ENCODE results near the gene HDAC9.

HDAC9 gene

DNA sequence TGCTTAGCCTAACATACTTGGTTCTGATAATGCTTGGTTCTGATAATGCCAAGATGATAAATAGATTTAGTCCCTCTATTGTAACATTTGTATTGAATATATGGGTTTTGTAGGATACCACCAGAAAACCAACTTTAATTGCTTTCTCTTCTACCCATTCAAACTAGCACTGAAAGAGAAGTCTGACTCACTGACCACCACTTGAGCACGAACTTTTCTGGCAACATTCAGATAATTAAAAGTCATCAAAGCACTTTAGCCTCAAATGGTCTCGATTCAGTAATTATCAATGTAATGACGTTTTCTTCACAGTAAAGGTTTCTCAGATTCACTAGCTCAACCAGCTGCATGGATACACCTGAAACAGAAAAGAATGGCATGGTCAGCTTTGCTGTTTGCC, 63.0 kb downstream of the HDAC9 start:
- no peak for DNase-seq

- no peak for DNase-seq
These were observed 63.4 kb downstream of the HDAC9 start for GRCh38 chr7:18558910-18559309.

DNA sequence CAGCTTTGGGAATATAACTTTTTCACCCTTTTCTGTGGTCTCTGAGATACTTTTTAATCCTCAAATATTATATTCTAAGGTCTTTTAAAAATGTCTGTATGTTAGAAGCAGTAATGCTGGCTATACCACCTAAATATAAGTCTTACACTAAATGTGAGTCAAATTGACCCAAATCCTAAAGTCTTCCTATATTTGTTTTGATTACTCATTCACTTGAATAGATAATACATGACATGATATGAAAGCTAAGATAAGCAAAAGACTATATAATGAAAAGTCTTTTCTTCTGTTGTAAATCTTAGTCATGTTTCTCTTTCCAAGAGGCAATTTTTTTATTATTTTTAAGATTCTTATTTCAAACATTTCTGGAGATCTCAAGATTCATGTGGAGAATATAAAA, 64.2 kb downstream of the HDAC9 start:
- no peak for DNase-seq

DNA sequence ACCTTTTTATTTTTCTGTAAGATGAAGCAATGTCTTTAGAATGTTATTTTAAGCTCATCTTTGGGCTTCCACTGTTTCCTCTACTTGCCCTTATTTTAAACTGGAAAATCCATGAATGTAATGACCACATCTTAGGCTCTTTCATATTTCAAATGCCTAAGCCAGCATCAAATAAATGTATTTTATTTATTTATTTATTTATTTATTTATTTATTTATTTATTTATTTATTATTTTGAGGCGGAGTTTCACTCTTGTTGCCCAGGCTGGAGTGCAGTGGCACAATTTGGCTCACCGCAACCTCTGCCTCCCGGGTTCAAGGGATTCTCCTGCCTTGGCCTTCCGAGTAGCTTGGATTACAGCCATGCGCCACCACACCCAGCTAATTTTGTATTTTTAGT, 69.2 kb downstream of the HDAC9 start:
- no peak for DNase-seq

DNA sequence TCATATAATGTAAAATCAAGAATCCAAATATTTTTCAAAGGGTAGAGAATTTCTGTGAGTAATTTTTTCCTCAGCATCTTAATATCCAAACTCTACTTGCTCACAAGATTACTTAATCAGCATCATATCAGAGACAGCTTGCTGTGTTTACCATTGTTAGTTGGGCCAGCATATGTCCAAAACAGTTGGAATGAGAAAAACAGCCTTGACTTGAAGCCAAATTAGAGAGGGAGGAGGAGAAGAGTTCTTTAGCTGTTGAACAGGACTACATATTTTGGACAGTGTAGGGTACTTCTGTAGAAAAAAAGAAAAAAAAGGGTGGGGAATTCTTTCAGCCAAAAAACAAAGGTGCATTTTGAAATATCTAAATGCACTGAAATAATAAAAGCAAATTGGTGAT, 69.8 kb downstream of the HDAC9 start:
- DNase-seq, result no peak

DNA sequence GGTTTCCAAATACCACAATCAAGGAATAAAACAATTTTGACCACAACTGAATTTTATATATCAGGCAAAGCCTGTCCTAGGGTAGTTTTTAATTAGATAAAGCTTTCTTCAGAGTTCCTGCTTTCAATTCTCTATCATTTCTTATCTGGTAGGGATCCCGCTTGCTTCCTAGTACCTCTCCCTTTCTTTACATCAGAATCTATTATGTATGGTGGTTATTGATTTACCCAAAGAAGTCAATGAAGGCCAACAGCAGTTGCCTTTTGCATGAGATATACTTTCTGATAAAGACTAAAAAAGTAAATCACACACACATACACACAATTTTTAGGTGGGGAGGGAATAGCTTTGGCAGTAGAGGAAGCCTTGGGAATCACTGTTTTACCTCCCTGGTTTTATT, 70.7 kb downstream of the HDAC9 start:
- DNase-seq, result no peak

- DNase-seq, result no peak
These were observed 71.3 kb downstream of the HDAC9 start for GRCh38 chr7:18566829-18567228.

DNA sequence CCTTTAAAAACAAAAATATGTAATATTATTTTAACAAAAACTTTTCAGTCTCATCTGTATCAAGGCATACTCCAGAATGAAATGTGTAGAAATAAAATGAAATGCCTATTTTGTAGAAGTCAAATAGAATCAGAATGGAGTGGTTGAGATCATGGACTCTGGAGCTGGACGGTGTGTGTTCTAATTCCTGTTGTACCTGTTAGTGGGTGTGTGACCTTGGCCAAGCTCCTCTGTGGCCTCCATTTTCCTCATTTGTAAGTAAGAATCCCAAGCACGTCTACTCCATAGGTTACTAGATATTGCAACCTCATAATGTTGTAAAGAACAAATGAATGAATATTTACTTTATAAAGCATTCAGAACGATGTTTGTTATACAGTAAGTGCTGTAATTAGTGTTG, 74.9 kb downstream of the HDAC9 start:
- no peak for DNase-seq

GRCh38 chr7:18570890-18571478, 75.4 kb downstream of the HDAC9 start:
- DNase-seq, result no peak

- DNase-seq, result no peak
These were observed 76.6 kb downstream of the HDAC9 start for GRCh38 chr7:18572154-18572553.

- DNase-seq, result no peak
These were observed 77.3 kb downstream of the HDAC9 start for GRCh38 chr7:18572885-18573284.

DNA sequence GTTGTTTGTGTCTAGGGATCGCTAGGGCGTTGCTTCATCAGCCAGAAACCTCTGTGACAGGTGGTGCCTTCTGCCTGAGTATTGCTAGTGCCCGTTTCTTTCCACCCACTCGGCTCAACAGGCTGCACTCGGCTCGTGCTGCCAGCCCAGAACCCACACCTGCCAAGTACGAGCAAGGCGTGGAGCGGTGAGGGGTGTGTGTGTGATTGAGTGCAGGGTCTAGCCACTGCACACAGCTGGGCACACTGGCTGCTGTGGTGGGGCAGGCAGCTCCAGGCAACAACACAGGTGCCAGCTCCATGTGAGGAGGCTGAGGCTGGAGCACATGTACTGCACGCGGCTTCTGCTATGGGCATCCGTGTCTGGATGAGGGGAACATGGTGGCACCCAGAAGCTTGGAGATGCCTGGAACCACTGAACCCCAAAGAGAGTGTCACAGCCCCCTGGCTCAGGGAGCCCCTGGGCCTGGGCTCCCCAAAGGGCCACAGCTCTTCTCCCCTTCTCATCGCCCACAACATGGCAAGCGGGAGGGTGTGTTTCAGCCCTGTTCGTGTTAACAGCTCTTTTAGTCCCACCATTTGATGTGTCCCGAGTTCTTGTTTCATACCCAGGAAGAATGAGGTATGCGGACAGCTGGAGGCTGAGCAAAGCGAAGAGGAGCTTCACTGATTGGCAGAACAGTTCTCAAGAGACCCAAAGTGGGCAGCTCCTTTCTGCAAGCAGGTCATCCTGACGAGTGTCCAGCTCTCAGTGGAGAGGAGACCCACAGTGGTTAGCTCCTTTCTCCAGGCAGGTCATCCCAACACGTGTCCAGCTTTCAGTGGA, 78.1 kb downstream of the HDAC9 start:
- no peak for DNase-seq

DNA sequence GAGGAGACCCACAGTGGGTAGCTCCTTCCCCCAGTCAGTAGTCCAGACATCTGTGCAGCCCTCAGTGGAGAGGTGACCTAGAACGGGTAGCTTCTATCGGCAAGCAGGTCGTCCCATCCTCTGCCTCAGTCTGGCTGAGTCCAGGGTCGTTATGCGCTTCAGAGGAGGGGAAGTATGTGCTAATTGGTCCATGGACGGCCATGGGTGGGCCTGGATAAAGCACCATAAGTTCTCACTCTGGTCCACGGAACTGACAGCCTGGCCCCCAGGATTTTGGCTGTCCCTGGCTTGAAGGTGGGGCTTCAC, 78.6 kb downstream of the HDAC9 start:
- no peak for DNase-seq

DNA sequence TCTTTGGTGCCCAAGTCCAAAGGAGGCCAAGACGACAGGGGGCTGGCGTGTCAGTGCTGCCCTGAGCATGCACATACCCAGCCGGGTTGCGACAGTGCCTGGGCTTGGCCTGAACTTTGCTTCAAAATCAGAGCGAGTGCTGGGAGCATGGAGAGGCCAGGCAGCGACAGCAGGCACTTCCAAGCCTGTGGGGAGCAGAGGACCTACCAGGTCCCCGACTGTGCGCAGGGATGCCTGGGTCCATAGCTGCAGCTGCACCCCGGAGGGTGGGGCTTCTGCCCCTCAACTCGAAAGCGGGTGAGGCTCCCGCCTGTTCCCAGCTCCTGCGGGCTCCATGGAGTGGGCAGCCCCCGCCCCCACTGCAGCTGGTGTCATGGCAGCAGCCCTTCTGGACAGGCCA, 79.1 kb downstream of the HDAC9 start:
- no peak for DNase-seq

DNA sequence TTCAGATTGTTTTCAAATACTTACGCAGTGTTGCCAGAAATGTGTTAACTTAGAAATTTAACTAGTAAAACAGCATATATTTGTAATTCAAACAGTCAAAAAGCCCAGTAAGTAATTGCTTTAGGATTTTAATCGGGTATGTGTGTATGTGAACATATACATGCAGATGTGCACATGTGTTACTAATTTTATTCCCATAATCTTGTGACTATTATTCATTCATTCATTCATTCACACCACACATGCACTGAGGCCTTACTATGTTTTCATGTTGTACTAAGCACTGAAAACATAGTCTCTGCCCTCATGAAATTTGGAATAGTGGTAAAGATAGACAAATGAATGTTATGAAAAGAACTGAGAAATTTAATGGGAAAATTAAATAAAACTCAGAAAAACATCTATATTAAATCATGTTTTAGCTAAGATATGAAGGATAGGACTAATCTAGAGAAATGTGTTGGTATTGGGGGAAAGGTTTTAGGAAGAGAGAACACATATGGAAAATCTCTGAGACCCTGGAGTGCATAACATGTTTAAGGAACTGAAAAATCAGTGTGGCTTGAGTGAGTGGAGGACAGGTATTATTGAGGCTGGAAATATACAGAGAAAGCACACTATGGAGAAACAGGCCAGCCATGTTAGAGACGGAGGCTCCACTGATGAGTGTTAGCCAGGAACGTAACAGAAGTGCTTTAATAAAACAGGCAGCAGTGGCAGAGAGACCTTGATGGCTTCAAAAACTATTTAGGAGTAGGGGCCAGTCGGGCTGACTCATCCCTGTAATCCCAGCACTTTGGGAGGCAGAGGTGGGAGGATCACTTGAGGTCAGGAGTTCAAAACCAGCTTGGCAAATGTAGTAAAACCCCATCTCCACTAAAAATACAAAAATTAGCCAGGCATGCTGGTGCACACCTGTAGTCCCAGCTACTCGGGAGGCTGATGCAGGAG, 80.3 kb downstream of the HDAC9 start:
- DNase-seq, result no peak

DNA sequence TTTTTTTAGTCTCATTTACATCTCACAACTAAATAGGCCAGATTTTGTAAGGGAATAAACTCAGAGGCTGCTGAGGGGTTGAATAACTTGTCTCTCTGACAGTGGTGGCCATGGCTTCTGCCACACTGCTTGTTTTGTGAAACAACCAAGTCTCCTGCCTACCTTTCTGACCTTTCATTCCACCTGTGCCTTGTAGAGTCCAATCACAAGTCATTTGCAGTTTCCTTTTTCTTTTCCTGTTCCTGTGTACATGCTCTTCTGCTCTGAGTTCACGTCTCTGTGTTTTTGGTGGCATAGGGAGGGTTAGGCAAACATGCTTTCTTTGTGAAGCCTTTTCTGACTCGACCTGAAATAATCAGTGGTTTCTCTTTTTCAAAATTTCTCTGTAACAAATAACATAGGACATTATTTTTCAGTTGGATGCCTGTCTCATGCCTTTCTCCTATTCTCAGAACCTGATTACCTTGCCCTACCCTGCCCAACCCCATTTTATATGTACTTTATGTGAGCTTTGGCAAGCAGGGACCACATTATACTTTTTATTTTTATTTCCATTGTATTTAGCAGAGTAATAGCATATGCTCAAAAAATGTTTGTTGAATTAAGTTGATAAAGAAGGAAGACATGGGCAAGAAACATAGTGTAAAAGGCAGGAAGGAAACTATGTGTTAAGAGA, 81.7 kb downstream of the HDAC9 start:
- no peak for DNase-seq

GRCh38 chr7:18579698-18580097, 84.1 kb downstream of the HDAC9 start:
- no peak for DNase-seq

GRCh38 chr7:18580950-18581349, 85.4 kb downstream of the HDAC9 start:
- no peak for DNase-seq

GRCh38 chr7:18583305-18583704, 87.8 kb downstream of the HDAC9 start:
- no peak for DNase-seq

GRCh38 chr7:18590241-18590640, 94.7 kb downstream of the HDAC9 start:
- no peak for DNase-seq

DNA sequence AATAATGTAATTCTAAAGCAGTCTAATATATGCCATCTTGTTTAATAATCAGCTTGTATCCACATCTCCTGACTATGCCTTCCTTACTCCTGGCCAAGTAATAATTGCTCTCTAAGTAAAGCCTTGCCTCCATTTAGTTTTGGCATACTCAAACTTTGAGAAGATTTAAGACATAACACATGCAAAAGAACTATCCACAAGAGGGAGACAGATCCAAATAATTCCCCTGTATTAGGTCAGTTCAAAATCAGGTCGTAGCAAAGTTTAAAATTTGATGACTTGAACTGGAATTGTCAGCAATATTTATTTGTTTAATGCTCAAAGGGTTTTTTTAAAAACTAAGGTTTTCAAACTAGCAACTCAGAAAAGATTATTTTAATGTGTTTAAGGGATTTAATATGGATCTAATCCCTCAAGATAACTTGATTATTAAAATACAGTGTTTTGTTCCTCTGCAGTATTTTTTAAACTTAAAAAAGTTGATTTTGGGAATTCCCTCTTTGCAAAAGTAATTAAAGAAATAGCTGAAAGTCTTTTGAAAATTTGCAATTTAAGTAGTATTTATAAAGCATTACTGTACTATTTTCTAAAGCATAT, 95.3 kb downstream of the HDAC9 start:
- DNase-seq, result no peak

- DNase-seq, result no peak
These were observed 98.2 kb downstream of the HDAC9 start for GRCh38 chr7:18593602-18594279.

All from GF-D8 (cell line).